Endodermal cell (in vitro differentiated cells): ENCODE measurements around the gene SLIT3. TPM values are rescaled to one million over a fixed set of nuclear protein-coding genes. Genes with fewer than 3 reads are reported as not detected.

ENCODE experiments used
- DNase-seq: peaks from one replicate; pipeline ENCODE4 v3.0.0-alpha.2; 2017
- H3K27ac ChIP-seq: 2 replicates; pipeline ENCODE4 v1.5.1; 2013; ENCODE audit warnings: mild to moderate bottlenecking, low read depth, low read length, moderate library complexity
- H3K27me3 ChIP-seq: 2 replicates; pipeline ENCODE4 v1.6.1; 2013; ENCODE audit warnings: mild to moderate bottlenecking, low read length, moderate library complexity; ENCODE audit not compliant: insufficient read depth, control insufficient read depth, poor library complexity, severe bottlenecking
- H3K36me3 ChIP-seq: 2 replicates; pipeline ENCODE4 v1.7.0; 2013; ENCODE audit warnings: mild to moderate bottlenecking, low read length, moderate library complexity; ENCODE audit not compliant: control insufficient read depth, insufficient read depth
- H3K4me1 ChIP-seq: one replicate; pipeline ENCODE4 v1.7.0; 2013; ENCODE audit warnings: low read length; ENCODE audit not compliant: control insufficient read depth, insufficient read depth
- H3K4me3 ChIP-seq: 2 replicates; pipeline ENCODE4 v1.5.1; 2013; ENCODE audit warnings: mild to moderate bottlenecking, low read length, moderate library complexity
- H3K9ac ChIP-seq: 2 replicates; pipeline ENCODE4 v1.6.1; 2013; ENCODE audit warnings: mild to moderate bottlenecking, low read length, moderate library complexity; ENCODE audit not compliant: poor library complexity, severe bottlenecking; ENCODE audit errors: extremely low read depth
- H3K9me3 ChIP-seq: 2 replicates; pipeline ENCODE4 v1.6.1; 2013; ENCODE audit warnings: mild to moderate bottlenecking, low read length, moderate library complexity; ENCODE audit not compliant: control insufficient read depth
- H3K27ac Mint-ChIP-seq: 2 replicates; pipeline ENCODE4 v1.8.0; 2020; ENCODE audit warnings: mixed read lengths
- H3K27me3 Mint-ChIP-seq: 2 replicates; pipeline ENCODE4 v1.8.0; 2021; ENCODE audit warnings: mild to moderate bottlenecking, mixed read lengths; ENCODE audit not compliant: insufficient read depth
- H3K36me3 Mint-ChIP-seq: 2 replicates; pipeline ENCODE4 v1.8.0; 2020; ENCODE audit warnings: low read depth, mixed read lengths
- H3K4me1 Mint-ChIP-seq: 2 replicates; pipeline ENCODE4 v1.8.0; 2020; ENCODE audit warnings: mixed read lengths
- H3K4me3 Mint-ChIP-seq: 2 replicates; pipeline ENCODE4 v1.8.0; 2020; ENCODE audit warnings: mild to moderate bottlenecking, moderate library complexity, mixed read lengths
- H3K9me3 Mint-ChIP-seq: 2 replicates; pipeline ENCODE4 v1.8.0; 2020; ENCODE audit warnings: mild to moderate bottlenecking, mixed read lengths
- WGBS, 2 experiments: methylation state at CpG; one replicate each; pipeline versions ENCODE4 v1.1.5 to v1.1.7; 2013; ENCODE audit warnings: missing lambda C conversion rate in 2 of 2, mixed read lengths in 1 of 2; ENCODE audit not compliant: insufficient coverage in 1 of 2, insufficient read length in 1 of 2; 5-methylcytosine and 5-hydroxymethylcytosine counted together
- total RNA-seq, 2 donors: library from RNA; stranded (reverse); fragmentation: NEBNext Ultra II Directional in 1 of 2; extraction: Animal tissue kit (Norgen Biotek cat#: 25700) in 1 of 2; gene quantifications; 2 replicates in 1 of 2; 3 replicates in 1 of 2; pipeline ENCODE4 v1.2.1, GENCODE V29; 2021
- TF ChIP-seq, protein P1 (sequence below): fragments of 200-600 bp; sonication (generic); conservative IDR thresholded peaks from 2 replicates; pipeline ENCODE4 v1.5.0; 2021; ENCODE audit warnings: antibody characterized with exemption, mild to moderate bottlenecking

The SLIT3 gene
- total RNA-seq, 2 donors from 2014 or later = 2.5 to 3.4 TPM

DNA sequence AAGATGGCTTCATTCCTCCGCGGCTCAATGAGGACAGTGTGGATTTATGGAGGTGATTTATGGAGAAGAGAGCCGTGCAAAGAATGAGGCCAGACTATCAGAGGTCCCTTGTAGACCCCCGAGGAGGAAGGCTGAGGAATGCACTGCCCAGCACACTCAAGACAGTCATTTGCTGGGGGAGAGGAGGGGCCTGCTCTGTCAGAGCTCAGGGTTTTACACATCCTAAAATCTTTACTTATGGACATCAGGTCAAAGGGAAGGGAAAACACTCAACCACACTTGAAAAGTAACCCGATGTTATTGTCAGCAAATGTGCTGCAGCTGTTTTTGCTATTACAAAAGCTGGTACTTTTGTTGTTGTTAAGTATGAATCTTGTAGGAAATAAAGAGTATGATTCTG is 289.5 kb downstream of the SLIT3 start:
- Mint-ChIP-seq H3K36me3 (no peaks in the 10 kb centered on the region), H3K9me3 (no peaks in the 10 kb centered on the region), H3K27me3 (peaks cover 9% of the 10 kb centered on the region), H3K4me1 (peaks cover 20% of the 10 kb centered on the region), H3K4me3 (no peak overlapping the region), H3K27ac (no peak overlapping the region)
- H3K36me3 ChIP-seq = no peaks in the 10 kb centered on the region
- H3K4me3 ChIP-seq = no peak overlapping the region
- no peaks in the 10 kb centered on the region for H3K9me3 ChIP-seq
- H3K27me3 ChIP-seq = no peaks in the 10 kb centered on the region
- peak; percentile 3 for DNase-seq
- no peak overlapping the region for H3K27ac ChIP-seq
- TF ChIP-seq, protein P1, sequence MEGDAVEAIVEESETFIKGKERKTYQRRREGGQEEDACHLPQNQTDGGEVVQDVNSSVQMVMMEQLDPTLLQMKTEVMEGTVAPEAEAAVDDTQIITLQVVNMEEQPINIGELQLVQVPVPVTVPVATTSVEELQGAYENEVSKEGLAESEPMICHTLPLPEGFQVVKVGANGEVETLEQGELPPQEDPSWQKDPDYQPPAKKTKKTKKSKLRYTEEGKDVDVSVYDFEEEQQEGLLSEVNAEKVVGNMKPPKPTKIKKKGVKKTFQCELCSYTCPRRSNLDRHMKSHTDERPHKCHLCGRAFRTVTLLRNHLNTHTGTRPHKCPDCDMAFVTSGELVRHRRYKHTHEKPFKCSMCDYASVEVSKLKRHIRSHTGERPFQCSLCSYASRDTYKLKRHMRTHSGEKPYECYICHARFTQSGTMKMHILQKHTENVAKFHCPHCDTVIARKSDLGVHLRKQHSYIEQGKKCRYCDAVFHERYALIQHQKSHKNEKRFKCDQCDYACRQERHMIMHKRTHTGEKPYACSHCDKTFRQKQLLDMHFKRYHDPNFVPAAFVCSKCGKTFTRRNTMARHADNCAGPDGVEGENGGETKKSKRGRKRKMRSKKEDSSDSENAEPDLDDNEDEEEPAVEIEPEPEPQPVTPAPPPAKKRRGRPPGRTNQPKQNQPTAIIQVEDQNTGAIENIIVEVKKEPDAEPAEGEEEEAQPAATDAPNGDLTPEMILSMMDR = no peak
- 75 to 90% methylated on average over 2 to 5 of the region's 5 CpGs for WGBS, 2 experiments
- H3K4me1 ChIP-seq = no peaks in the 10 kb centered on the region
- no peak overlapping the region for H3K9ac ChIP-seq

DNA sequence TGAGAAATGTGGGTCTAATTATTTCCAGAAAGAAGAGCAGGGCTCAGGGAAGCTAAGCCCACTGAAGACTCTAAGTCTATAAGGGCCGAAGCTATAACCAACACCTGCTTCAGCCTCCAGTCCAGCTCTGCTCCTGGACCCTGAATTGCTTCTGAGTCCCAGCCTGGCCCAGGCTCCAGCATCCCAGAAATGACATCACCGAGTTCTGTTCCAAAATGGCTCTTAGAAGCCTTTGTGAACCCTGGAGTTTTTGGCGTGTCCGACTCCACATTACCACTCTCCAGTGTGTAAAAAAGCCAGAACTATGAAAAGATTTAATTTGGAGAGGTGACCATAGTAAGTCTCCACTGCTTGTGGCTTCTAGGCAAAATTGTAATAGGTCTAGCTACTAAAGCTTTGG is 289.9 kb downstream of the SLIT3 start:
- Histone ChIP-seq H3K27me3 (no peaks in the 10 kb centered on the region), H3K4me1 (no peaks in the 10 kb centered on the region), H3K27ac (no peak overlapping the region), H3K9me3 (no peaks in the 10 kb centered on the region), H3K9ac (no peak overlapping the region), H3K4me3 (no peak overlapping the region), H3K36me3 (no peaks in the 10 kb centered on the region)
- 90 to 91% methylated on average over 2 to 4 of the region's 4 CpGs for WGBS, 2 experiments
- Mint-ChIP-seq H3K27me3 (peaks cover 9% of the 10 kb centered on the region), H3K4me3 (no peak overlapping the region), H3K4me1 (peaks cover 20% of the 10 kb centered on the region), H3K27ac (no peak overlapping the region), H3K9me3 (no peaks in the 10 kb centered on the region), H3K36me3 (no peaks in the 10 kb centered on the region)
- TF ChIP-seq, protein P1 = no peak
- DNase-seq = peak; percentile 13

DNA sequence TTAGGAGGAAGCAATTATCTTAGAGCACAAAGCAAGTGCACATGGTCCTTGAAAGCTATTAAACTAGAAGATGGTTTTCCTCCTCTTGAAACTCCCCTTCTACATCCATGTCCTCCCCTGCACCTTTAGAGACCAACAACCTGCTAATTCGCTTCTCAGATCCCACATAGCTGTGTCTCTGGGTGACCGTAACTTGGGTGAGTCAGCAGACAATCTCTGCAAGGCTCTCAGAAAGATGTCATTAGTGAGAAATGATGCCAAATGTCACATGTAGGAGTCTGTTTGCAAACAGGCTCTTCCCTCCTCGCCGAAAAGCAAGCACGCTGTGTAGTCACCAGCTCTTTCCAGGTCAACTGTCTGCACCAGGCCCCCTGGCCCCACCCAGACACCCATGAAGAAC is 291.8 kb downstream of the SLIT3 start:
- Histone ChIP-seq H3K27ac (no peak overlapping the region), H3K36me3 (no peaks in the 10 kb centered on the region), H3K9ac (no peak overlapping the region), H3K27me3 (no peaks in the 10 kb centered on the region), H3K4me3 (no peak overlapping the region), H3K9me3 (no peaks in the 10 kb centered on the region), H3K4me1 (no peaks in the 10 kb centered on the region)
- 92 to 98% methylated on average over 5 of the region's 5 CpGs for WGBS, 2 experiments
- Mint-ChIP-seq H3K9me3 (no peaks in the 10 kb centered on the region), H3K4me3 (no peak overlapping the region), H3K4me1 (peaks cover 21% of the 10 kb centered on the region), H3K27ac (no peak overlapping the region), H3K27me3 (peaks cover 9% of the 10 kb centered on the region), H3K36me3 (no peaks in the 10 kb centered on the region)
- no peak for DNase-seq
- TF ChIP-seq, protein P1 = no peak
